Measurements from ENCODE around the gene PHF10.

- TF ChIP-seq CTCF (IDR thresholded peaks at IDR 0.05) (no peak), POLR2A (IDR thresholded peaks at IDR 0.05) (no peak)
These were observed 60.8 kb downstream of the PHF10 start for GRCh38 chr6:169663468-169663867.
